Activated T-helper 1 cell treated with Interleukin-2 at 50 U/mL for 16 hours (primary cell): ENCODE measurements around the gene PISD.
A peak's percentile ranks its signal among the peaks of the same experiment; 100 is the strongest.

ENCODE experiments used
- DNase-seq: peaks from one replicate; pipeline ENCODE4 v3.0.0-alpha.2; 2020; ENCODE audit warnings: low read depth

PISD gene

GRCh38 chr22:31652911-31653684 is 8.9 kb downstream of the PISD start:
- no peak for DNase-seq

DNA sequence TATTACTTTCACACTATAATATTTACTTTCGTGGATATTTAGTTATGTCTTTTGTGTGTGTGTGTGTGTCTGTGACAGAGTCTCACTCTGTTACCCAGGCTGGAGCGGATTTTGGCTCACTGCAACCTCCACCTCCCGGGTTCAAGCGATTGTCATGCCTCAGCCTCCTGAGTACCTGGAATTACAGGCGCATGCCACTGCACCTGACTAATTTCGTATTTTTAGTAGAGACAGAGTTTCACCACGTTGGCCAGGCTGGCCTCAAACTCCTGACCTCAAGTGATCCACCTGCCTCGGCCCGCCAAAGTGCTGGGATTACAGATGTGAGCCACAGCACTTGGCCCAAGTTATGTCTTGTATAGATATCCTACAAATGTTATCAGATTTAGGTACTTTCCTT is 9.9 kb downstream of the PISD start:
- no peak for DNase-seq

GRCh38 chr22:31651664-31652063 is 10.4 kb downstream of the PISD start:
- DNase-seq = no peak

DNA sequence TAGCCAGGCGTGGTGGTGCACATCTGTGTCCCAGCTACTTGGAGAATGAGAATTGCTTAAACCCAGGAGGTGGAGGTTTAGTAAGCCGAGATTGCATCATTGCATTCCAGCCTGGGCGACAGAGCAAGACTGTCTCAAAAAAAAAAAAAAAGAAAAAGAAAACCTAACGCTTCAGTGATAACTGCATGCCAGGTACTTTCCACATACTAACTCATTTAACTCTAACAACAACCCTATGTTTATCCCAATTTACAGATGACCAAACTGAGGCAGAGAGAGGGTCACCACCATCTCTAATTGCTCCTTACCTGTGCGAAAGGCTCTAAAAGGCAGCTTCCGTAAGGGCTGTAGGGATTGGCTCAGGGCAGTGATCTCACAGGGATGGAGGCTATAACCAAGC is 11.6 kb downstream of the PISD start:
- no peak for DNase-seq

DNA sequence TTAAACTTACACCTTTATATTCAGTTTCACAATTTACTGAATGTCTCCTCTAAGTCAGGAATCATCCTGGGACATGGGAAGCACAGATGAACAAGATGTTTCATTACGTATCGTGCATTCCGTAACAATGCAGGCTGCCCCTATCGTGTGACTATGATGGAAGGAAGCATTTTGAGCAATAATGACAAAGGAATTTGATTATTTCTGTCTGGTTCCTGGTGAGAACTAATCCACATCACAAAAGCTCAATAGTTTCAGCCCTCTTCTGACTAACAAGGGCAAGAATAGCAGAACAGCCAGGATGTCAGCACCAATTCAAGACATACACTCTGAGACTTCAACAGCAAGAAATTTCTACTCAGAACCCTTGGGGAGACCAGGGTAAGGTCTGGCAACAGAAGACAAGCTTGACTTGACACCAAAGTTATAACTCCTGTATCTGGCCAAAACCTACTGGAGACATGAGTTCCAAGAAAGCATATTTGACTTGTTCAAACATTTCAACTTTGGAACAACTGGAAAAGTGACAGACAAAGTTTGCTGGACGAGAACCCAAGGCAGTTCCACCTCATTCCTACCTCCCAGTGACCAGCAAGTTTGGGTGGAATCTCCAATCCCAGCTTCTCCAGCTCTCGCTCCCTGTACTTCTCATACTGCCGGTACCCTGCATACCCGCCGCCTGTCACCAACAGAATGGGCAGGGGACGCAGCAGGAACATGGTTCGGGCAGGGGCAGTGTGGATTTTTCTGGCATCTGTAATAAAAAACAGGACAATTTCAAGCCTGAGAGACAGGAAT is 14.3 kb downstream of the PISD start:
- no peak for DNase-seq

GRCh38 chr22:31647066-31647465 is 14.9 kb downstream of the PISD start:
- DNase-seq = no peak

DNA sequence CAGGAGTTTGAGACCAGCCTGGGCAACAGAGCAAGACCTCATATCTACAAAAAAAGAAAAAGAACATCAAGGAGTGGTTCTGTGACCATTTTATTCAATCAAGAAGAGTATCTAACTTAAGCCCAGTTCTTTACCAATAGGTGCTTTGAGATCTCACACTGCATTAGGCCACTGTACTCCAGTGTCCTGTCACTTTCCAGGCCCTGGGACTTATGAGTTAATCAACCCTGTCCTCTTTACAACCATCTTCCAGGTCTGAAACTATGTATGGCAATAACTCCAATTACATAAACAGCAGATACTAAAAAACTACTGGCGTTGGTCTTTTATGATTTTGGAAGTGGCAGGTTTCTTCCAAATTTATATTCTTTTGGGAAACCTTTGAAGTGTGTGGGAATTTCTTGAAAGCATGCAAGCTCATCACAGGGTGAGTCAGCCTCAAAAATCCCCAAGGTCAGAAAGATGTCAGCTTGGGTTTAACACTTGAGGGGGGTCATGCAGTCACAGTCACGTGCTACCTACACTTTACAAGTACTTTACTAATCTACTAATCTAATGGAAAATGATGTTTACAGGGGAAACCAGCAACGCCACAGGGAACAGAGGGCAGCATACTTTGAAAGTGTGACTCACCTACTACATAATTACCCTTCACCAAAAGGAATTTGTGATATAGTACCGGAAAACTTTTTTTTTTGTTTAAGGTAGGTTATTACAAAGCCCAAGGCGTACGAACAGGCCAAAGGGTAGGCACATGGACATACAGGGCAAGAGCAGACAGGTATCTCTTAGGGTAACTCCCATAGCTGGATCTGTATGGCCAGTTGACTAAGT is 15.6 kb downstream of the PISD start:
- no peak for DNase-seq

- no peak for DNase-seq
Observed at GRCh38 chr22:31639436-31640039, 22.5 kb downstream of the PISD start.

DNA sequence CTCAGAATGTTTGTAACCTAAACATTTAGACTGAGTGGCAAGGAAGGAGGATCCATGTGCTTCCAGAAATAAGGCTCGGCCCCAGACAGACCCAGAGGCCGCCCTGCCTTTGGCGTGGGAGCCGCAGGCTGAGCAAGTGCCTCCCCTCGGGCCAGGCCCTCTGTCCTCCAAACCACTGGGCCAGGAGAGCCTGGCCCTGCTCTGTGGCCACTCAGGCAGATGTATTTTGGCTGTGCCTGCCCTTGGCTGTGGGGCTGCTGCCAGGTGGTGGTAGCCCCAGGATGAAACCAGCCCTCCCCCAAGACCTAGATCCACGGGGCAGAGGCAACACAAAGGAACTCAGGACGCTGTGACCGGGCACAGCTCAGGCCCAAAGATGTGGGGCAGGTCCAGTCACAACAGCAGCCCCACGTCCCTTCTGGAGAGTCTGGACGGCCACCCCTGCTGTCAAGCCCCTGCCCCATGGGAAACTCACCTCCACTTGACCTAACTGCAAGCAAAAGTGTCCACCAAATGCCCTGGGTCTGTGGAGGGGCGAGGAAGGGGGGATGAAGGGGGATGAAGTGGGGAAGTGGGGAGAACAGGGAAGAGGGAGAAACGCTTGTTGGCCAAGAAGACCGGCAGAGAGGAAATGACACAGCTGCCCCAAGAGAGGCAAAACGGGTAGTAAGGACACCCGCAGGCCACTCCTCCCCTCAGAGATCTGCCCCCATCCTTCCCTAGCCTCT is 24.0 kb downstream of the PISD start:
- DNase-seq = no peak

DNA sequence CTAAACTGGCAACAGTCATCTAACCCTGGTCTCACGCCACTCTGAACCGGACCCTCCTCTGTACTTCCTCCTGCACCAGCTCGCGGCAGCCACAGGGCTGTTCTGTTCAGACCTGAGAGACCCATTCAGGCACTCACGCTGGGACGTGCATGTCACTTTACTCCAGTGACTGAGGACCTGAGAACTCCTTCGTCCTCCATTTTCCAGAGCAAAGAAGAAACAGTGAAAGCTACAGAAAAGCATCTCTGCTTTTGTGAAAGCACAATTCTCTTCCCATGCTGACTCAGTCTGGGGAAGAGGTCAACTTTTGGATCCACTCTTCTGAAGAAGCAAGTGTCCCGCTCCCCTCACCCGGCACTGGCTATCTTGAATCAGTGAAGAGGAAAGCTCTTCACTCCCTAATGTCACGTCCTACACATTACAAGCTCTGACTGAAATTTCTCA is 24.5 kb downstream of the PISD start:
- DNase-seq = no peak

DNA sequence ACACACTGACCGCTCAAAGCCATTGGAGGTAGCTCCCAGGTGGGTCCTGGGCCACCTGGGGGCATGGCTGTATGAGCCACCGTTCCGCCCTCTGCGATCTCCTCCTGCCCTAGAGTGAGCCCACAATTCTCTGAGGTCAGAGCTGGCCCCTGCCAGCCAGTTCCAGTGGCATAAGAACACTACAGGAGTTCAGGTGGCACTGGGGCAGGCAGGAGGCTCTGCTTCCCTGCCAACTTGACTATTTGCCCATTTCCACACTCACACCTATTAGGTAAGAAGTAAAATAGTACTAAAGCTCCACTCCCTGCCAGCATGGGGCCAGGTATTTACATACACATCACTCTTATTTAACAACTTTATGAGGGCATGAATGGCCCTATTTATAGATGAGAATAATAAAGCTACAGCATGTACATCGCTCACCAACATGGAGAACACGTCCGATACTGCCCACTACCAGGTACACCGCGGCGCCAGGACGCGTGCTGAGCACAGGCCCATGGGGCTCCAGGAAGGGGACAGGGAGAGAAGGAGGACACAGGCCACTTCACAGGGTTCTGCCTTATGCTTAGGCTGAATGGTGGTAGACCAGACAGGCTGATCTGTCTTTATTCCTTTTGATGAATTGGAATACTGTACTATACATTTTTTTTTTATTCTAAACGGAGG is 26.2 kb downstream of the PISD start:
- no peak for DNase-seq

DNA sequence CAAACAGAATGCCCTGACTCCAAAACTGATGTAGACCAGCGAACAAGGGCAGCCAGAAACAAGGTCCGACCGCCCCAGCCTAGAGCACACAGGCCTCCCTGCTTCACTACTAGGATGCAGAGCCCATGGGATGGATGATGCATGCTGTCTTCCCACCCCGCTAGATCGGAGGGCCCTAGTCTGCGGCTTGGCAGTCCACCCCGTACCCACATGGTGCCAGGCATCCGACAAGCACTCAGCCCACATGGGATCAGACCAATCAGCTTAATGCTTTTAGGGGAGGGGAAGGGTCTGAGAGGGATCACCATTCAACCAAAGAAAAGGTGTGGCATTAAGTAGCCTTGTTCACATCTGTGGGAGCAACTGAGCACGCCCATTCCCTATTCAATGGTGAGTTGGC is 30.6 kb downstream of the PISD start:
- no peak for DNase-seq

DNA sequence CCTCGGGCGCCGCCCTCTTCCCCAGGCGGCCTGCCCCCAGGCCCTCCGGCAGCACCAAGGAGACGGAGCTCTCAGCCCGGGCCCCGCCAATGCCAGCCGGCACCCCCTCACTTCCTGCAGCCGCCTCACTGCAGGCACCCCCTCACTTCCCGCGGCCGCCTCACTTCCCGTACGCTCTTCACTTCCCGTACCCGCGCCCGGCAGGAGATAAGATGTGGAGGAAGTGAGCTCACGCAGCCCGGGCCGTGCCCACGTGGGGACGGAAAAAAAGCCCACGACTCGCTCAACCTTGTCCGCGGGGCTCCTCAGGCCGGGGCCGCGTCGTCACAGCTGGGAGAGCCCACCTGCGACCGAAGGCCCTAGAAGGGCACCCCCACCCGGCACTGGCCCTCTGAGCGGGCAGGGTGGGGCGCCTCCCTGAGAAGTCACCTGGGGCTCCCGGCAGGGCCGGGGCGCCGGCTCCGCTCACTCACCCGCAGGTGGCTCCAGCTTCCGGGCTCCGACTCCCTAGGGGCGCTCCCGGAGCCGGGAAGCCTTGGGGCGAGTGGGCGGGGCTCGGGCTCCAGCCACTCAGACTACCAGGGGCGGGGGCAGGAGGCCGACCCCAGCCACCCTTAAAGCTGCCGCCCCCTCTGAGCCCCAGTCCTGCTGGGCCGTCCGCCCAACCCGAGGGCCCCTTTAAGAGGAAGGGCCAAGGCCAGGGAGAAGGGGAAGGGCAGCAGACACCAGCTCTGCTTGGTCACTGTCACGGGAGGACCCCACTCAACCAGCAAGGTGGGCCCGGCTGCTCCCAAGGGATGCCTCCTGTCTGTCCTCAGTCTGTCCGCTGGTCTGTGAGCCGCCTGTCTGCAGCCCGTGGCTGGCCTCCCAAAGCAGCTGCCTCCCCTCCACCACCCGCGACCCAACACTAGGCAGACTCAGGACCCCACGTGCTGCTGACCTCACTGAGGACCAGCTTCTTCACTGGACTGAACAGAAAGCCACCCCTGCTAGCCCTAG is 31.4 kb downstream of the PISD start:
- peak; percentile 81 for DNase-seq

DNA sequence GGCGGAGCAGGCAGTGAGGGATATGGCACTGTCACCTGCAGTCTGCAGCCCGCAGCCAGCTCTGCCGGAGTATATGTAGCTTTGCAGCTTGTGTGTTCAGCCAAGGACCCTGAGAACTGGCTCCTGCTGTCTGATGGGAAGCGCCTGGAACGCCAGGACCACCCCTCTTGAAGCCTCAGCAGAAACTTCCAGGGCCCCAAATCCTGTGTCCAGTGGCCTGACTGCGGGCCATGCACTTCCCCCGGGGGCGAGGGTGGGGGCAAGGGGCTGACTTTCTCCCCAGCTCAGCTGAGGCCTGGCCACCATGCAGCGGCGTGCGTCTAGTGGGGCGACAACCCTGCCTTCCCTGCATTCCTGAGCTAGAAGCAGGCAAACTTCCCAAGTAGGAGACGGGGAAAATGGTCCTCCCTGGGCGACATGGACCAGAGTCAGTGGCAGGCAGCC is 32.3 kb downstream of the PISD start:
- DNase-seq = no peak

DNA sequence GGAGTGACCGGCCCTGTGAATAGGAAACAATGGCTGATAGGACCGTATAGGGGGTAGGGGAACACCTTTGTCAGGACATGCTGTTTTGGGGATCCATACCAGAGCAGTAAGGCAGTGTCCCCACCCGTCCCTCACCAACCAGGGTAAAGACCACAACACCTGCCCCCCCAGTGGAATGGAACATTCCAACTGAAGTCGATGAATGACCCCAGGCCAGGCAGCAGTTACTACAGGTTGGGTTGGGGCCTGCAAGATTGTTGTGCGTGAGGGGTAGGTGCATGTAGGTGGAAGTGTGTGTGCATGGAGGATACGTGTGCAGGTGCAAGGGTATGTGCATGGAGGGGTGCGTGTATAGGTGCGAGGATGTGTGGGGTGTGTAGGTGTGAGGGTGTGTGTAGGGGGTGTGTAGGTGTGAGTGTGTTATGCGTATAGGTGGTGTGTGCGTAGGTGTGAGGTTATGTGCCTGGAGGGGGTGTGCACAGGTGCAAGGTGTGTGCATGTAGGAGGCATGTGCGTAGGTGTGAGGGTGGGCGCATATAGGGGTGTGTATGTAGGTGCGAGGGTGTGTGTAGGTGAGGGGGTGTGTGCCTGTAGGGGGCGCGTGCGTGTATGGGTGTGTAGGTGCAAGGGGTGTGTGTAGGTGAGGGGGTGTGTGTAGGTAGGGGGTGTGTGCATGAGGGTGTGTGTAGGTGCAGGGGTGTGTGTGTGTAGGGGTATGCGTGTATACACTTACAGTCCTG is 32.9 kb downstream of the PISD start:
- DNase-seq = no peak

- no peak for DNase-seq
Observed at GRCh38 chr22:31628362-31628761, 33.7 kb downstream of the PISD start.

DNA sequence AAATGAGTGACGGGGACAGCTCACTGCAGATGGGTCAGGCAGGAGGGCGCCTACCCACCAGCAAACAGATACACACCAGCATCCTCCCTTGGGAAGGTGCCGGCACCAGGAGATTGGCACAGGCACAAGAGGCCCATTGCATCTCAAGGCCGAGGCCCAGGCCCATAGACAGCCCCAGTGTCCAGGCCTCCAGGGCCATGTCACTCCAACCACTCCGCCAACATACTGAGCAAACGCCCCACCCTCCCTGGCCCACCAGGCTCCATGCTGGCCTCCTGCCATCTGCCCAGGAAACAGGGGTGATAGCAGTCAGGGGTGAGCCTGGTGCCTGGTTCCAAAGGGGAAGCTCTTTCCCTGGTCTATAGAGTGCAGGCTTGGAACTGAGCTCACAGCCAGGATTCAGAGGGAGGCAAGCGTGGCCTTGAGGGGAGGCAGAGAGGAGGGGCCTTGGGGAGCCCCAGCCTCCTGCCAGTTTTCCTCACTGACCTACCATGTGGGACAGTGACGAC is 34.7 kb downstream of the PISD start:
- no peak for DNase-seq

GRCh38 chr22:31626427-31627150 is 35.4 kb downstream of the PISD start:
- DNase-seq = no peak
